Measurements from ENCODE around the gene MGRN1.

MGRN1 gene

DNA sequence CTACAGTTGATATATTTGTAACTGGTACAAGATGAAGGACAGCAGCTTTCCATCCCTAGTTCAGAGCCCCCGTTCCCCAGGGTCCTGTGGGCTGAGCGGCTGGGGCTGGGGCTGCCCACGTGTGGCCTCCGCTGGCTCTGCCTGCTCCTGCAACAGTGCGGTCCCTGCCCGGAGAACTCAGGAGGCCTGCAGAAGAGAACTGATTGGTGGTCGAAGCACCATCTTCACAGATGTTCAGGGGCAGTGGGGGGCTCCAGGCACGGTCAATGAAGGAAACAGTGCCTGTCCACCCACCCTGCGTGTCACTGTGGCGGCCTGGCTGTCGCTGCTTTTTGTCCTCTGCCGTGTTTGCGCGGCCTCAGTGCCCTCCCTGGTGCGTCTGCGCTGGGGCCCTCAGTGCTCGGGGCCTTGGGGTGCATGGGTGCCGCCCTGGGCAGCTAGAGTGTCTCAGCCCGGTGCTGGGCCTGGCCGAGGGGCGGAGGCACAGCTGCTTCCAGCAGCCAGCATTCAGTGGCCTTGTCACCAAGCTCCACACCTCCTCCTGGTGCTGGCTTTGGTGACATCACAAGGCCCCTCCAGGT lies 64.6 kb downstream of the MGRN1 start:
- no peak for DNase-seq (ENCODE audit: low read depth in 1 of 2, low spot score in 1 of 2)
- H3K4me3 ChIP-seq (replicated peaks; ENCODE audit: insufficient read depth, low read length): no peak overlapping the region
- TF ChIP-seq POLR2AphosphoS5 (IDR thresholded peaks at IDR 0.05; ENCODE audit: low read depth): 0 out of 2 replicates have a peak, but pooled peaks have one; percentile 49
- no peak for TF ChIP-seq GABPA (IDR thresholded peaks at IDR 0.05; ENCODE audit: low read depth)
- no peak for TF ChIP-seq SPI1 (IDR thresholded peaks at IDR 0.05; ENCODE audit: borderline replicate concordance, low read depth)
- no peak overlapping the region for H3K27ac ChIP-seq (replicated peaks)
- H3K27me3 ChIP-seq (ENCODE audit: insufficient read depth, poor library complexity, severe bottlenecking): no peaks in the 10 kb centered on the region

DNA sequence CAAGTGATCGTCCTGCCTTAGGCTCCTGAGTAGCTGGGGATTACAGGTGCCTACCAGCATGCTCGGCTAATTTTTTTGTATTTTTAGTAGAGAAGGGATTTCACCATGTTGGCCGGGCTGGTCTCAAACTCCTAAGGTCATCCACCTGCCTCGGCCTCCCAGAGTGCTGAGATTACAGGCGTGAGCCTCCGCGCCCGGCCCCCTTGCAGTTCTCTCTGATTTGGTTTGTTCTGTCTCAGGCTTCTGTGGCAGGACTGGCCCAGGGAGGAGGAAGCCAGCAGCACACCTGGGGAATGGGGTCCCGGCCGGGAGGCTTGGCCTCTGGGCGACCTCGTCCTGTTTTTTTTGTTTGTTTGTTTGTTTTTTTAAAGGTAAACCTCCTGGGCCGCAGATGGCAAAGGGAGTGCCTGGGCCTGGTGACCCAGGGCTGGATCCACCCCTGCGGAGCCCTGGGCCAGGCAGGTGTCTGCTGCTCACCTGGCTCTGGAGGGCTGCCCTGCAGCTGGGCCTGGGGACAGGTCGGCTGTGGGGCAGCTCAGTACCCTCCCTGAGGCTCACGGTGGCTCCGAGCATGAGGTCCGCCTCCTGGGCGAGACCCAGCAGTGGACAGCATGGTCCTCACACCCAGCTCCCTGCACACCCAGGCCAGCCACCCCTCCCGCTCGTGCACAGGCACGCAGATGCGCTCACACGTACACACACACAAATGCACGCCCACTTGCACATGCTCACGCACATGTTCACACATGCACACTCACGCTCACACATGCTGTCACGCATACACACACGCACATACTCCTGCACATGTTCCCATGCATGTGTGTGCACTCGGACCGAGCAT lies 65.5 kb downstream of the MGRN1 start:
- peak overlapping the region; percentile 20; the same call in 1 of the 2 replicates for H3K4me3 ChIP-seq (replicated peaks; ENCODE audit: insufficient read depth, low read length)
- H3K27ac ChIP-seq (replicated peaks): no peak overlapping the region
- no peak for DNase-seq (ENCODE audit: low read depth in 1 of 2, low spot score in 1 of 2)
- TF ChIP-seq, protein P1, sequence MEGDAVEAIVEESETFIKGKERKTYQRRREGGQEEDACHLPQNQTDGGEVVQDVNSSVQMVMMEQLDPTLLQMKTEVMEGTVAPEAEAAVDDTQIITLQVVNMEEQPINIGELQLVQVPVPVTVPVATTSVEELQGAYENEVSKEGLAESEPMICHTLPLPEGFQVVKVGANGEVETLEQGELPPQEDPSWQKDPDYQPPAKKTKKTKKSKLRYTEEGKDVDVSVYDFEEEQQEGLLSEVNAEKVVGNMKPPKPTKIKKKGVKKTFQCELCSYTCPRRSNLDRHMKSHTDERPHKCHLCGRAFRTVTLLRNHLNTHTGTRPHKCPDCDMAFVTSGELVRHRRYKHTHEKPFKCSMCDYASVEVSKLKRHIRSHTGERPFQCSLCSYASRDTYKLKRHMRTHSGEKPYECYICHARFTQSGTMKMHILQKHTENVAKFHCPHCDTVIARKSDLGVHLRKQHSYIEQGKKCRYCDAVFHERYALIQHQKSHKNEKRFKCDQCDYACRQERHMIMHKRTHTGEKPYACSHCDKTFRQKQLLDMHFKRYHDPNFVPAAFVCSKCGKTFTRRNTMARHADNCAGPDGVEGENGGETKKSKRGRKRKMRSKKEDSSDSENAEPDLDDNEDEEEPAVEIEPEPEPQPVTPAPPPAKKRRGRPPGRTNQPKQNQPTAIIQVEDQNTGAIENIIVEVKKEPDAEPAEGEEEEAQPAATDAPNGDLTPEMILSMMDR (IDR thresholded peaks at IDR 0.05; ENCODE audit: insufficient read depth, low read length): no peak
- no peak for TF ChIP-seq GABPA (IDR thresholded peaks at IDR 0.05; ENCODE audit: low read depth)
- no peak for TF ChIP-seq SPI1 (IDR thresholded peaks at IDR 0.05; ENCODE audit: borderline replicate concordance, low read depth)
- TF ChIP-seq, protein P2, sequence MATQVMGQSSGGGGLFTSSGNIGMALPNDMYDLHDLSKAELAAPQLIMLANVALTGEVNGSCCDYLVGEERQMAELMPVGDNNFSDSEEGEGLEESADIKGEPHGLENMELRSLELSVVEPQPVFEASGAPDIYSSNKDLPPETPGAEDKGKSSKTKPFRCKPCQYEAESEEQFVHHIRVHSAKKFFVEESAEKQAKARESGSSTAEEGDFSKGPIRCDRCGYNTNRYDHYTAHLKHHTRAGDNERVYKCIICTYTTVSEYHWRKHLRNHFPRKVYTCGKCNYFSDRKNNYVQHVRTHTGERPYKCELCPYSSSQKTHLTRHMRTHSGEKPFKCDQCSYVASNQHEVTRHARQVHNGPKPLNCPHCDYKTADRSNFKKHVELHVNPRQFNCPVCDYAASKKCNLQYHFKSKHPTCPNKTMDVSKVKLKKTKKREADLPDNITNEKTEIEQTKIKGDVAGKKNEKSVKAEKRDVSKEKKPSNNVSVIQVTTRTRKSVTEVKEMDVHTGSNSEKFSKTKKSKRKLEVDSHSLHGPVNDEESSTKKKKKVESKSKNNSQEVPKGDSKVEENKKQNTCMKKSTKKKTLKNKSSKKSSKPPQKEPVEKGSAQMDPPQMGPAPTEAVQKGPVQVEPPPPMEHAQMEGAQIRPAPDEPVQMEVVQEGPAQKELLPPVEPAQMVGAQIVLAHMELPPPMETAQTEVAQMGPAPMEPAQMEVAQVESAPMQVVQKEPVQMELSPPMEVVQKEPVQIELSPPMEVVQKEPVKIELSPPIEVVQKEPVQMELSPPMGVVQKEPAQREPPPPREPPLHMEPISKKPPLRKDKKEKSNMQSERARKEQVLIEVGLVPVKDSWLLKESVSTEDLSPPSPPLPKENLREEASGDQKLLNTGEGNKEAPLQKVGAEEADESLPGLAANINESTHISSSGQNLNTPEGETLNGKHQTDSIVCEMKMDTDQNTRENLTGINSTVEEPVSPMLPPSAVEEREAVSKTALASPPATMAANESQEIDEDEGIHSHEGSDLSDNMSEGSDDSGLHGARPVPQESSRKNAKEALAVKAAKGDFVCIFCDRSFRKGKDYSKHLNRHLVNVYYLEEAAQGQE (IDR thresholded peaks at IDR 0.05; ENCODE audit: insufficient replicate concordance, low read depth): no peak
- TF ChIP-seq POLR2AphosphoS5 (IDR thresholded peaks at IDR 0.05; ENCODE audit: low read depth): peak; percentile 46; the same call in 1 of the 2 replicates
- H3K27me3 ChIP-seq (ENCODE audit: insufficient read depth, poor library complexity, severe bottlenecking): no peaks in the 10 kb centered on the region

DNA sequence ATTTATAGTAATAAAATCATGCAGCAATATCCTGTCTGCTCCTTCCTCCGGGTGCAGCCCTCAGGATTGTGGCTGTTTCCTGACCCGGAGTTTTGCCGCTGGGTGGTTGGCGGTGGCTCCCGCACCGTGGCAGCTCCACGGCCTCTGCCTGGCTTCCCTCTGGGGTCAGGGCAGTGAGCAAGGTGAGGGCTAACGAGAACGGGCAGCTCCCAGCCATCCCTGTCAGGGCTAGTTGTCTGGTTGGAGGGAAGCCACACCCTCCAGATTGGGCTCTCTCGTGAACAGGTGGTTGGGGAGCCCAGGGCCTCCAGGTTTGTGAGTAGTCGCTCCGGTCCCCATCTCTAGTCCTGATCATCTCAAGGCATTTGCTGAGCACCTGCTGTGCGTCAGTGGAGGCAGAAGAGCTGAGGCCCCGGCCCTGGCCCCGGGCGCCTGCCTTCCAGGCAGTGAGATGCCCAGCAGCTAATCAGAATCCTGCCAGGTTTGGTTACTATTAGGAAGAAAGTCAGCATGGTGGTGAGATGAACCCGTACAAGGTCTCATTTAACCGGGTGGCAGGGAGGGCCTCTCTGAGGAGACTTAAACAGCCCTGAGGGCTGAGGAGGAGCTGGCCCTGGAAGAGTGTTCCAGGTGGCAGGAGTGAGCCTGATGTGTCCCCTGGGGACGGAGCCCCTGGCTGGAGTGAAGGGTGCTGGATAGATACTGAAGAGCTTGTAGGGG lies 66.5 kb downstream of the MGRN1 start:
- TF ChIP-seq, protein P1 (IDR thresholded peaks at IDR 0.05; ENCODE audit: insufficient read depth, low read length): no peak
- TF ChIP-seq GABPA (IDR thresholded peaks at IDR 0.05; ENCODE audit: low read depth) (no peak), POLR2AphosphoS5 (IDR thresholded peaks at IDR 0.05; ENCODE audit: low read depth) (0 out of 2 replicates have a peak, but pooled peaks have one; percentile 9), SPI1 (IDR thresholded peaks at IDR 0.05; ENCODE audit: borderline replicate concordance, low read depth) (no peak)
- TF ChIP-seq, protein P2 (IDR thresholded peaks at IDR 0.05; ENCODE audit: insufficient replicate concordance, low read depth): no peak
- H3K27ac ChIP-seq (replicated peaks): peak overlapping the region; percentile 72
- H3K27me3 ChIP-seq (ENCODE audit: insufficient read depth, poor library complexity, severe bottlenecking): no peaks in the 10 kb centered on the region
- no peak for DNase-seq (ENCODE audit: low read depth in 1 of 2, low spot score in 1 of 2)
- H3K4me3 ChIP-seq (replicated peaks; ENCODE audit: insufficient read depth, low read length): peak overlapping the region; percentile 15
